Measurements from ENCODE around the gene GPD1. TPM values are rescaled to one million over a fixed set of nuclear protein-coding genes. Genes with fewer than 3 reads are reported as not detected.

GPD1 gene
- total RNA-seq, 1 experiment from 2014 or later = 1.6 TPM

DNA sequence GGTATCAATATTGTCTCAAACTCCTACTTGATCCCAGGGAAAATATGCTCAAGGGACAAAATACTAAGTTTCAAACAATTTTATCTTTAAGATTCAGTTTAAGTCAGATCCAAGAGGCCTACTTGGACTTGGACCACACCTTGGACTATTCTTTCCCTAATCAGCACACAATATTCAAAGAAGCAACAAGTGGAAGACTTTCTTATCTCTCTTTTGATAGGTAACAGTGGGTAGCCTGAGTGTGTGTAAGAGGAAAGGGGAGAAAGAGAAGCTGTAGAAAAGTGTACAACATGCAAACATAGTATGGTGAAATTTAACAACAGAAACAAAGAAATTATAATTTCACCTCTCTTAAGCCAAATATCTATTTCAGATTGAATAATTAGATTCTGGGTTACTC is 56.8 kb downstream of the GPD1 start:
- H3K4me3 ChIP-seq (replicated peaks in 1 of 2; ENCODE audit: low read depth in 1 of 2, low read length in 2 of 2) = no peak overlapping the region
- ATAC-seq (no peak), DNase-seq (ENCODE audit: low read depth, low spot score) (no peak)
- ChIA-PET RAD21 (ENCODE audit: low non-redundant PET in 1 of 2, low total read pairs in 2 of 2, uncharacterized antibody in 2 of 2, unreplicated experiment in 2 of 2) (no interaction called here), POLR2A (no interaction called here), CTCF (no interaction called here)
- H4K20me1 ChIP-seq (ENCODE audit: insufficient read depth) = no peaks in the 10 kb centered on the region
- H3K79me2 ChIP-seq (ENCODE audit: insufficient read depth, low read length) = peaks cover 21% of the 10 kb centered on the region
- H3K4me1 ChIP-seq (ENCODE audit: control insufficient read depth in 1 of 2, insufficient read depth in 2 of 2, low read length in 2 of 2) = peaks cover 0 to 6% of the 10 kb centered on the region in 2 experiments; a peak in 1 of 4 replicates
- intact Hi-C loops (cut with micrococcal nuclease) = no loop called here
- no peak overlapping the region for H3K4me2 ChIP-seq (ENCODE audit: low read length)
- H2AFZ ChIP-seq (ENCODE audit: low read depth, low read length, poor library complexity, severe bottlenecking) = no peak overlapping the region
- no peak for TF ChIP-seq CTCF (IDR thresholded peaks at IDR 0.05 in 2 of 3, conservative IDR thresholded peaks at IDR 0.05 in 1 of 3; ENCODE audit: borderline replicate concordance in 1 of 3, insufficient read depth in 1 of 3, low read depth in 2 of 3, low read length in 2 of 3)
- no peak for TF ChIP-seq RAD21 (IDR thresholded peaks at IDR 0.05; ENCODE audit: low read depth)
- TF ChIP-seq EGR1 (IDR thresholded peaks at IDR 0.05; ENCODE audit: low read depth) = no peak
- TF ChIP-seq SIN3A (IDR thresholded peaks at IDR 0.05; ENCODE audit: low read depth) = no peak
- no peak for TF ChIP-seq YY1 (IDR thresholded peaks at IDR 0.05; ENCODE audit: extremely low read depth, insufficient replicate concordance, low read depth, low read length)
- TF ChIP-seq SP1 (IDR thresholded peaks at IDR 0.05; ENCODE audit: low read depth) = no peak
- no peak for TF ChIP-seq ZFX (IDR thresholded peaks at IDR 0.05)
- no peak for TF ChIP-seq JUND (IDR thresholded peaks at IDR 0.05)
- TF ChIP-seq POLR2A (IDR thresholded peaks at IDR 0.05; ENCODE audit: borderline replicate concordance, extremely low read depth, insufficient read depth, insufficient read length) = no peak
- no peak for TF ChIP-seq ELF1 (IDR thresholded peaks at IDR 0.05; ENCODE audit: borderline replicate concordance, low read depth)
- no peak for TF ChIP-seq FOSL1 (IDR thresholded peaks at IDR 0.05; ENCODE audit: low read depth)
- no peak for TF ChIP-seq POLR2AphosphoS5 (IDR thresholded peaks at IDR 0.05; ENCODE audit: low read depth, low read length)
- H3K27ac ChIP-seq (ENCODE audit: low read depth, low read length) = no peak overlapping the region
- no TSS peak for BruUV-seq (replicated peaks)
- no peak overlapping the region for H3K9ac ChIP-seq (ENCODE audit: low read length)
- no peaks in the 10 kb centered on the region for H3K27me3 ChIP-seq (ENCODE audit: insufficient read depth, low read length)
- H3K9me2 ChIP-seq (ENCODE audit: insufficient read depth) = no peaks in the 10 kb centered on the region
- no peaks in the 10 kb centered on the region for H3K36me3 ChIP-seq (ENCODE audit: control insufficient read depth in 1 of 2, insufficient read depth in 2 of 2, low read length in 2 of 2)
- H3K9me3 ChIP-seq (ENCODE audit: control insufficient read depth in 1 of 2, insufficient read depth in 1 of 2, low read depth in 1 of 2, low read length in 2 of 2) = no peaks in the 10 kb centered on the region

Other genes starting within 250 kb of the GPD1 start
- gene FAIM2, start 200.1 kb upstream of the GPD1 start, total RNA-seq (2021; ENCODE audit: unreplicated experiment) = not detected
- not detected for gene AQP2, start 153.3 kb upstream of the GPD1 start, total RNA-seq (2021; ENCODE audit: unreplicated experiment)
- not detected for gene AQP5, start 142.1 kb upstream of the GPD1 start, total RNA-seq (2021; ENCODE audit: unreplicated experiment)
- gene AQP6, start 131.1 kb upstream of the GPD1 start, total RNA-seq (2021; ENCODE audit: unreplicated experiment) = not detected
- 147 TPM for gene RACGAP1, start 78.5 kb upstream of the GPD1 start, total RNA-seq (2021; ENCODE audit: unreplicated experiment)
- gene ASIC1, start 46.4 kb upstream of the GPD1 start, total RNA-seq (2021; ENCODE audit: unreplicated experiment) = 28.9 TPM
- gene SMARCD1, start 18.7 kb upstream of the GPD1 start, total RNA-seq (2021; ENCODE audit: unreplicated experiment) = 64.8 TPM
- 41.0 TPM for gene COX14, start 8.2 kb downstream of the GPD1 start, total RNA-seq (2021; ENCODE audit: unreplicated experiment)
- 33.4 TPM for gene CERS5, start 63.4 kb downstream of the GPD1 start, total RNA-seq (2021; ENCODE audit: unreplicated experiment)
- 79.6 TPM for gene LIMA1, start 179.5 kb downstream of the GPD1 start, total RNA-seq (2021; ENCODE audit: unreplicated experiment)

Measured in HCT116 (cell line).